CD4-positive, alpha-beta T cell (primary cell): ENCODE data around the gene ARMH4. TPM values are rescaled to one million over a fixed set of nuclear protein-coding genes. Genes with fewer than 3 reads are reported as not detected.

Experiments used
- ATAC-seq: fragments of 200-7000 bp; cut with Tn5 transposase; one replicate; pipeline ENCODE4 v1.10.0; 2022; ENCODE audit warnings: mild to moderate bottlenecking; ENCODE audit not compliant: poor library complexity
- CTCF ChIA-PET: fragments of 350-600 bp; sonication (Branson Sonifier 250); formaldehyde crosslinking; loops from one replicate; lab custom pipeline; 2021; ENCODE audit warnings: antibody characterized with exemption, inconsistent platforms; lab: Charles Lee
- POLR2A ChIA-PET: fragments of 350-600 bp; sonication (Branson Sonifier 250); formaldehyde crosslinking; loops from one replicate; lab custom pipeline; 2021; ENCODE audit warnings: antibody characterized with exemption, inconsistent platforms; lab: Charles Lee
- DNase-seq, 14 experiments: peaks; one replicate each; pipeline ENCODE4 v3.0.0-alpha.2; 2013 to 2020; ENCODE audit warnings: mixed read lengths in 2 of 14
- H3K27ac ChIP-seq, 2 donors: one replicate each; pipeline versions ENCODE4 v1.5.1 to v1.7.0; 2013; ENCODE audit warnings: low read length in 2 of 2, low read depth in 1 of 2, mild to moderate bottlenecking in 1 of 2
- H3K27me3 ChIP-seq, 2 experiments: 1 replicate in 1 of 2; 2 replicates in 1 of 2; pipeline versions ENCODE4 v1.6.1 to v1.7.0; 2013; ENCODE audit warnings: low read length in 2 of 2, control low read depth in 1 of 2, mild to moderate bottlenecking in 1 of 2, moderate library complexity in 1 of 2; ENCODE audit not compliant: insufficient read depth in 2 of 2, control insufficient read depth in 1 of 2
- H3K36me3 ChIP-seq: one replicate; pipeline ENCODE4 v1.6.1; 2013; ENCODE audit warnings: low read length, control low read depth; ENCODE audit not compliant: insufficient read depth
- H3K4me1 ChIP-seq: one replicate; pipeline ENCODE4 v1.6.1; 2013; ENCODE audit warnings: low read length, control low read depth; ENCODE audit not compliant: insufficient read depth
- H3K4me3 ChIP-seq: one replicate; pipeline ENCODE4 v1.5.1; 2013; ENCODE audit warnings: mild to moderate bottlenecking, low read length, moderate library complexity
- H3K9me3 ChIP-seq, 2 experiments: 1 replicate in 1 of 2; 2 replicates in 1 of 2; pipeline versions ENCODE4 v1.6.1 to v1.7.0; 2013; ENCODE audit warnings: low read length in 2 of 2, mild to moderate bottlenecking in 2 of 2, control low read depth in 1 of 2, moderate library complexity in 1 of 2; ENCODE audit not compliant: control insufficient read depth in 1 of 2, insufficient read depth in 1 of 2
- H3K27ac Mint-ChIP-seq: one replicate; pipeline ENCODE4 v1.8.0; 2020; ENCODE audit warnings: mixed read lengths
- H3K27me3 Mint-ChIP-seq: one replicate; pipeline ENCODE4 v1.8.0; 2021; ENCODE audit warnings: mixed read lengths
- H3K36me3 Mint-ChIP-seq: one replicate; pipeline ENCODE4 v1.8.0; 2021; ENCODE audit warnings: low read depth, mixed read lengths
- H3K4me1 Mint-ChIP-seq: one replicate; pipeline ENCODE4 v1.8.0; 2021; ENCODE audit warnings: low read depth, mixed read lengths
- H3K4me3 Mint-ChIP-seq: one replicate; pipeline ENCODE4 v1.8.0; 2020; ENCODE audit warnings: mild to moderate bottlenecking, mixed read lengths
- H3K9me3 Mint-ChIP-seq: one replicate; pipeline ENCODE4 v1.8.0; 2020; ENCODE audit warnings: mixed read lengths
- intact Hi-C, 2 experiments: fragments of 100-400 bp; cut with DNase I in 1 of 2; cut with micrococcal nuclease in 1 of 2; formaldehyde crosslinking; loops; one replicate each; pipeline versions ENCODE4 v1.15.1 to v1.9.0; 2023 to 2025; cut with DNase I, micrococcal nuclease
- total RNA-seq, 174 experiments: library from RNA in 2 of 174; stranded (reverse) in 2 of 174; gene quantifications; one replicate each; pipeline ENCODE4 v1.2.3 and lab custom pipeline; 2021 to 2026
- TF ChIP-seq, protein P1 (sequence below): fragments of 200-600 bp; IDR thresholded peaks from one replicate; pipeline ENCODE4 v1.8.0; 2022; ENCODE audit warnings: antibody characterized with exemption, mild to moderate bottlenecking

ARMH4 gene
- total RNA-seq, 2 experiments from 2014 or later: not detected

DNA sequence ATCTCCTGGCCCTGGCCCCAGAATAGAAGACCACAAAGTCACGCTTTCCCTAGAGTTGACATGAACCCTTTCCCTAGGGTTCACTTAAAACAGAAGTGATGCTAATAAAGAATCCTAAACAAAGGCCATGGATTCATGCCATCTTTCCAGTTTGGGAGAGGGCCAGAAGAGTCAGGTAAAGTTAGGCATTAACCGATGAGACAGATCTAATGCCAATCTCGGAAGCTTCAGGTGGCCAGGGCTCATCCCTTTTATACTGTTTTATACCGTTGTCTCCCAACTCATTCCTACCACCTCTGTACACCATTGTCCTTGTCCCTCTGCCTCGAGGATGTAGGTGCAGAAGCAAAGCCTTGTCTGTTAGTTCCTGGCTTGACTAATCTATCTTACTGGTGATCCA lies 25.1 kb upstream of the ARMH4 start:
- intact Hi-C loops: no loop called here
- DNase-seq: no peak
- Mint-ChIP-seq H3K9me3 (no peaks in the 10 kb centered on the region), H3K4me3 (no peak overlapping the region), H3K27ac (no peak overlapping the region), H3K4me1 (no peaks in the 10 kb centered on the region), H3K36me3 (no peaks in the 10 kb centered on the region), H3K27me3 (peaks cover 24% of the 10 kb centered on the region)
- ChIA-PET POLR2A (no interaction called here), CTCF (no interaction called here)
- no peak for ATAC-seq
- Histone ChIP-seq H3K4me1 (no peaks in the 10 kb centered on the region), H3K27me3 (peaks cover 2 to 6% of the 10 kb centered on the region in 2 experiments), H3K4me3 (no peak overlapping the region), H3K27ac (no peak overlapping the region), H3K9me3 (no peaks in the 10 kb centered on the region), H3K36me3 (no peaks in the 10 kb centered on the region)
- TF ChIP-seq, protein P1, sequence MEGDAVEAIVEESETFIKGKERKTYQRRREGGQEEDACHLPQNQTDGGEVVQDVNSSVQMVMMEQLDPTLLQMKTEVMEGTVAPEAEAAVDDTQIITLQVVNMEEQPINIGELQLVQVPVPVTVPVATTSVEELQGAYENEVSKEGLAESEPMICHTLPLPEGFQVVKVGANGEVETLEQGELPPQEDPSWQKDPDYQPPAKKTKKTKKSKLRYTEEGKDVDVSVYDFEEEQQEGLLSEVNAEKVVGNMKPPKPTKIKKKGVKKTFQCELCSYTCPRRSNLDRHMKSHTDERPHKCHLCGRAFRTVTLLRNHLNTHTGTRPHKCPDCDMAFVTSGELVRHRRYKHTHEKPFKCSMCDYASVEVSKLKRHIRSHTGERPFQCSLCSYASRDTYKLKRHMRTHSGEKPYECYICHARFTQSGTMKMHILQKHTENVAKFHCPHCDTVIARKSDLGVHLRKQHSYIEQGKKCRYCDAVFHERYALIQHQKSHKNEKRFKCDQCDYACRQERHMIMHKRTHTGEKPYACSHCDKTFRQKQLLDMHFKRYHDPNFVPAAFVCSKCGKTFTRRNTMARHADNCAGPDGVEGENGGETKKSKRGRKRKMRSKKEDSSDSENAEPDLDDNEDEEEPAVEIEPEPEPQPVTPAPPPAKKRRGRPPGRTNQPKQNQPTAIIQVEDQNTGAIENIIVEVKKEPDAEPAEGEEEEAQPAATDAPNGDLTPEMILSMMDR: no peak

DNA sequence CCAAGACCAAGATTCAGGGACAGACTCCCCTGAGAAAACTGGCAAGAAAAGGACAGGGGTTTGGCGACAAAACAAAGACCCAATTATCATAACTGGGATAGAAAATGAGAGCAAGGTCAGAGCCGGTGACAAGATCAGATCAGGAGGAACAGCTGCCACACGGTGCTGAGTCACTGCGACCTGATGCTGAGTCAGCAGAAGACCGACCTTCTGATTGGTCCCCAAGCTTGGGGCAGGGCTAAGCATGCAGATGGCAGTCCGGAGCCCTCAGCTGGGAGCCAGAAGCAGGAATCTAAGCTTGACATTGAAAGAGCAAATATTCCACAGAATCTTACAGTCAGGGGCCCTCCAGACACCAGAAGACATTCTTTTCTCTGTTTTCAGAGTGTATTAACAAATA lies 19.1 kb upstream of the ARMH4 start:
- CTCF ChIA-PET: no interaction called here

DNA sequence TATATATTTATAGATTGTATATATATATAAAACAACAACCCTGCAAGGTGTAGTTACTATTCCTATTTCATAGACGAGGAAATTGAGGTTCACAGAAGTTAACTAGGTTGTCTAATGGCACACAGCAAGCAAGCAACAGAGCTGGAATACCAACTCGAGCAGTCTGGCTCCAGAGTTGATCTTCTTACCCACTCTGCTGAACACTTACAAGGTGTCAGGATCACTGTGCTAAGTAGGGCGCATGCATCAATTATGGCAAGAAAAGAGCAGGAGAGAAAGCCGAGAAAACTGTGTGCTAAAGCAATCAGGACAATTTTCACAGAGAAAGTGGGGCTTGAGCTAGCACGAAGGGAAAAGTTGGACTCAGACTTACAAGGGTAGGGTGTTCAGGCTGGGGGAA lies 15.9 kb upstream of the ARMH4 start:
- intact Hi-C loops: no loop called here
- no peak overlapping the region for H3K27ac Mint-ChIP-seq
- POLR2A ChIA-PET: no interaction called here

More for the DNA sequence above, 19.1 kb upstream of the ARMH4 start:
- POLR2A ChIA-PET: interaction anchor here (0.7 kb wide), 1 partner anchor 255 kb away, joined by 3 read pairs; no protein-coding TSS in a partner anchor
- no peak overlapping the region for H3K27ac ChIP-seq
- H3K27me3 ChIP-seq: peaks cover 5 to 6% of the 10 kb centered on the region in 2 experiments
- H3K4me3 ChIP-seq: no peak overlapping the region
- H3K9me3 ChIP-seq: no peaks in the 10 kb centered on the region
- no peaks in the 10 kb centered on the region for H3K36me3 Mint-ChIP-seq
- TF ChIP-seq, protein P1: no peak
- DNase-seq: peak in 6 of 14 experiments; percentile 11 to 64 (median 28)
- no peaks in the 10 kb centered on the region for H3K36me3 ChIP-seq
- intact Hi-C loops: no loop called here
- no peak overlapping the region for H3K27ac Mint-ChIP-seq
- no peaks in the 10 kb centered on the region for H3K4me1 Mint-ChIP-seq
- no peak overlapping the region for H3K4me3 Mint-ChIP-seq
- H3K9me3 Mint-ChIP-seq: no peaks in the 10 kb centered on the region
- no peaks in the 10 kb centered on the region for H3K4me1 ChIP-seq
- ATAC-seq: peak; percentile 41
- H3K27me3 Mint-ChIP-seq: peaks cover 35% of the 10 kb centered on the region

More for the DNA sequence above, 15.9 kb upstream of the ARMH4 start:
- no peaks in the 10 kb centered on the region for H3K9me3 Mint-ChIP-seq
- H3K4me1 Mint-ChIP-seq: no peaks in the 10 kb centered on the region
- no peak overlapping the region for H3K27ac ChIP-seq
- ATAC-seq (no peak), DNase-seq (no peak)
- no peaks in the 10 kb centered on the region for H3K36me3 Mint-ChIP-seq
- peaks cover 0 to 3% of the 10 kb centered on the region in 2 experiments for H3K27me3 ChIP-seq
- H3K4me1 ChIP-seq: no peaks in the 10 kb centered on the region
- TF ChIP-seq, protein P1: no peak
- CTCF ChIA-PET: interaction anchor here (1.2 kb wide), 1 partner anchor 21 kb away, joined by 3 read pairs; no protein-coding TSS in a partner anchor
- no peaks in the 10 kb centered on the region for H3K36me3 ChIP-seq
- no peak overlapping the region for H3K4me3 Mint-ChIP-seq
- H3K9me3 ChIP-seq: no peaks in the 10 kb centered on the region
- no peak overlapping the region for H3K4me3 ChIP-seq
- peaks cover 16% of the 10 kb centered on the region for H3K27me3 Mint-ChIP-seq
